ENCODE results near the gene ZNF365.

Gene ZNF365

DNA sequence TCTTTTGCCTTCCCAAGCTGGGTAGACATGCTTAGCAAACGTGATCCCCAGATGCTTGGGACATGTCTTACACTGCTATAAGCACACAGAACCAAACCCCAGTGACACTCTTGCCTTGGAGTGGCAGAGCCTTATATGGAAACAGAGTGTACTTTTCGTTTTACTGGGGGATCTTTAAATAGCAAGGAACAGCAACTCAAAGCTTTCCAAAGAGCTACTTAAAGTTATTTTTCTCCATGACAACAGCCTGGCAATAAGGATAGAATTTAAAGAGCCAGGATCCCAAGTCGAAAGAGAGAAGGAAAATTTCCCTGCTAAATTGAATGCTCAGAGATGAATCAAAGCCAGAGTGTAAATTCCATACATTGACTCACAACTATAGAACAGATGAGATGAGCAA is 67.8 kb downstream of the ZNF365 start:
- Histone ChIP-seq H3K4me1 (ENCODE audit: control insufficient read depth, low read depth, low read length) (peaks cover 7% of the 10 kb centered on the region), H3K56ac (ENCODE audit: low read length) (no peak overlapping the region), H3K4me3 (ENCODE audit: low read length) (no peak overlapping the region), H3K27me3 (ENCODE audit: insufficient read depth, low read length, poor library complexity) (no peaks in the 10 kb centered on the region), H4K5ac (ENCODE audit: low read length) (no peak overlapping the region), H2AK5ac (ENCODE audit: low read length) (no peak overlapping the region), H3K79me2 (ENCODE audit: control insufficient read depth, insufficient read depth, low read length) (no peaks in the 10 kb centered on the region), H2BK5ac (ENCODE audit: low read length) (no peak overlapping the region), H3K4ac (ENCODE audit: low read depth, low read length) (no peak overlapping the region), H4K8ac (ENCODE audit: low read depth, low read length) (no peak overlapping the region), H3K27ac (ENCODE audit: low read depth, low read length) (no peak overlapping the region), H3K36me3 (ENCODE audit: control insufficient read depth, insufficient read depth, low read length) (no peaks in the 10 kb centered on the region), H3K9ac (ENCODE audit: low read length) (no peak overlapping the region), H3K79me1 (ENCODE audit: low read length) (no peaks in the 10 kb centered on the region), H2BK15ac (replicated peaks; ENCODE audit: low read depth) (no peak overlapping the region), H3K18ac (ENCODE audit: low read length) (no peak overlapping the region), H3K23ac (ENCODE audit: low read length) (no peak overlapping the region), H3K4me2 (ENCODE audit: low read length) (no peak overlapping the region), H2BK120ac (ENCODE audit: low read depth, low read length) (no peak overlapping the region)
- no peak for DNase-seq
- WGBS (ENCODE audit: extremely low coverage, insufficient coverage, low lambda C conversion rate), result no CpG with 5 or more reads among the region's 3 CpGs

DNA sequence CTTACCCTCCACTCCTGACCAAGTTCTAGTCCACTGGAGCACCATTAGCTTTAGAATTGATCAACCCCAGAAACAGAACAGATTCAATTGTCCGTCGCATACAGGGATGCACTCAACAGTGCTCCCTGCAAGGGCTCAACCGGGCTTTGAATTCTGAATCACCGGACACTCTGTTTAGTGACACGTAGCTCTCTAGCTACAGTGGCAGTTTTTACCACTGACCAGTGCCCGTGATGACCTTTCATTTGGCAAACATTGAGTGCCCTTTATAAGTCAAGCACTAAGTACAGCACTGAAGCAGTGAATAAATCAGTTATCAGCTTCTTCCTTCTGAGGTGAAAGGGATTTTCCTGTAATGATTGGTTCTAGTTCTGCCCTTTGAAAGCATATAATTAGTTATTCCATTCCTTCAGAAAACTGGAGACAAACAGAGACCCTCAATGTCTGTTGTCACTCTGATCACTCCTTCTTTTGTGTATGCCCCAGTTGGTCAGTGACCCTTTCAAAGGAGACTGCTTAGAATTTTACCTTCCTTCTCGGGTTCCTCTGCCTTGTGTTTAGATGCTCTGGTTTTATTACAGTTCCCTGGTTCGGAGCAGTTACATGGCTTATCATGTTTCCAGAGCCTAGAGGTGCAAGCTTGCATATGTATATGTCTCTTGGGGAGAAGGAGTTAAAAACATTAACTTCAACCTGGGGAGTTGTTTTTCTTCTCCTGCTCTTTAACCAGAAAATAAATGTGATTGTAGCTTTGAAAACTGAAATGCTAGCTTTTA is 68.9 kb downstream of the ZNF365 start:
- WGBS (ENCODE audit: extremely low coverage, insufficient coverage, low lambda C conversion rate), result no CpG with 5 or more reads among the region's 8 CpGs

DNA sequence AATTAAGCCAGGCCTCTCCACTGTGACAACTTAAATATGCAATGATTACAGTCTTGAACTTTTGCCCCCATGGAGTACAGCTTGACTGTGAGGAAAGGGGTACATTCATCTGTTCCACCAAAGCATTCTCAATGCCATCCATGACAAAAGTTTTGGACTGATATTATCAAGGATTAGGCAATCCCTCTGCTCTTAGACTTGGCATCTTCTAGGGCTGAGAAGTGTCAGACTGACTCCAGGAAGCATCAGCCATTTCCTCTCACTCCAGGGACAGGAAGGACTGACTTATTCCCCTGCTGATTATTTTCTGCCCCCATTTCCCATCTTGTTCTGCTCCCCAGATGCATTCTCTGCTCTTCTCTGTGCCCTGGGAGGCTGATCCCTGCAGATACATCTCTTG is 69.7 kb downstream of the ZNF365 start:
- no peaks in the 10 kb centered on the region for H3K79me2 ChIP-seq (ENCODE audit: control insufficient read depth, insufficient read depth, low read length)

More for the DNA sequence above, 68.9 kb downstream of the ZNF365 start:
- Histone ChIP-seq H2BK5ac (ENCODE audit: low read length) (no peak overlapping the region), H2BK15ac (replicated peaks; ENCODE audit: low read depth) (no peak overlapping the region), H3K27ac (ENCODE audit: low read depth, low read length) (no peak overlapping the region), H3K23ac (ENCODE audit: low read length) (no peak overlapping the region), H3K27me3 (ENCODE audit: insufficient read depth, low read length, poor library complexity) (no peaks in the 10 kb centered on the region), H3K79me1 (ENCODE audit: low read length) (no peaks in the 10 kb centered on the region), H2AK5ac (ENCODE audit: low read length) (no peak overlapping the region), H3K18ac (ENCODE audit: low read length) (no peak overlapping the region), H4K8ac (ENCODE audit: low read depth, low read length) (no peak overlapping the region), H3K4me1 (ENCODE audit: control insufficient read depth, low read depth, low read length) (peaks cover 7% of the 10 kb centered on the region), H3K36me3 (ENCODE audit: control insufficient read depth, insufficient read depth, low read length) (no peaks in the 10 kb centered on the region), H3K9ac (ENCODE audit: low read length) (no peak overlapping the region), H3K4me3 (ENCODE audit: low read length) (no peak overlapping the region), H2BK120ac (ENCODE audit: low read depth, low read length) (no peak overlapping the region), H3K4me2 (ENCODE audit: low read length) (no peak overlapping the region), H3K56ac (ENCODE audit: low read length) (no peak overlapping the region), H4K5ac (ENCODE audit: low read length) (no peak overlapping the region), H3K4ac (ENCODE audit: low read depth, low read length) (no peak overlapping the region), H3K79me2 (ENCODE audit: control insufficient read depth, insufficient read depth, low read length) (no peaks in the 10 kb centered on the region)
- no peak for DNase-seq

DNA sequence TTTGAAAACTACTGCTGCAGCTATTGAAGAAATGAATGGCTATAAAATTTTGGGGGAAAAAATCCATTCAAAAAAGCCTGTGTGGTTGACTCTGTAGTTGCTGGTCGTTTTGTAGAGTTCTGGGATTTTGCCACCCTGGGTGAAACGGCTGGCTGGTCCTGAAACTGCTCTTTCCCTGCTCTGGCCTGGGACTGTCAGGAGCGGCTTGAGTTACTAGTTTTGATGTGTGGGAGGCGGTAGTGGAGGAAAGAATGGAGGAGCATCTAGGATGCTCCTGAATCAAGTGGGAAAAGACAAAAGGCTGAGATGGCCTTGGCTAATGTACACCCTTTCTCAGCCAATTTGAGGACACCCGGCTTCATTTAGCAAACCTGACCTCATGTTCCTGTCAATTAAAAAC is 72.5 kb downstream of the ZNF365 start:
- Histone ChIP-seq H3K79me1 (ENCODE audit: low read length) (no peaks in the 10 kb centered on the region), H3K79me2 (ENCODE audit: control insufficient read depth, insufficient read depth, low read length) (no peaks in the 10 kb centered on the region), H2BK120ac (ENCODE audit: low read depth, low read length) (no peak overlapping the region), H3K36me3 (ENCODE audit: control insufficient read depth, insufficient read depth, low read length) (no peaks in the 10 kb centered on the region), H3K27me3 (ENCODE audit: insufficient read depth, low read length, poor library complexity) (no peaks in the 10 kb centered on the region), H3K4me1 (ENCODE audit: control insufficient read depth, low read depth, low read length) (peaks cover 7% of the 10 kb centered on the region), H2BK15ac (replicated peaks; ENCODE audit: low read depth) (no peak overlapping the region), H4K5ac (ENCODE audit: low read length) (no peak overlapping the region), H3K4me2 (ENCODE audit: low read length) (no peak overlapping the region), H3K56ac (ENCODE audit: low read length) (no peak overlapping the region), H2BK5ac (ENCODE audit: low read length) (no peak overlapping the region), H3K18ac (ENCODE audit: low read length) (no peak overlapping the region), H4K8ac (ENCODE audit: low read depth, low read length) (no peak overlapping the region), H3K9ac (ENCODE audit: low read length) (no peak overlapping the region), H3K27ac (ENCODE audit: low read depth, low read length) (no peak overlapping the region), H3K23ac (ENCODE audit: low read length) (no peak overlapping the region), H3K4ac (ENCODE audit: low read depth, low read length) (no peak overlapping the region), H2AK5ac (ENCODE audit: low read length) (no peak overlapping the region), H3K4me3 (ENCODE audit: low read length) (no peak overlapping the region)
- no CpG with 5 or more reads among the region's 5 CpGs for WGBS (ENCODE audit: extremely low coverage, insufficient coverage, low lambda C conversion rate)
- no peak for DNase-seq

More for the DNA sequence above, 69.7 kb downstream of the ZNF365 start:
- Histone ChIP-seq H2AK5ac (ENCODE audit: low read length) (no peak overlapping the region), H3K18ac (ENCODE audit: low read length) (no peak overlapping the region), H3K36me3 (ENCODE audit: control insufficient read depth, insufficient read depth, low read length) (no peaks in the 10 kb centered on the region), H3K79me1 (ENCODE audit: low read length) (no peaks in the 10 kb centered on the region), H3K4ac (ENCODE audit: low read depth, low read length) (no peak overlapping the region), H3K4me2 (ENCODE audit: low read length) (no peak overlapping the region), H3K4me3 (ENCODE audit: low read length) (no peak overlapping the region), H3K27me3 (ENCODE audit: insufficient read depth, low read length, poor library complexity) (no peaks in the 10 kb centered on the region), H4K5ac (ENCODE audit: low read length) (no peak overlapping the region), H3K4me1 (ENCODE audit: control insufficient read depth, low read depth, low read length) (peaks cover 7% of the 10 kb centered on the region), H4K8ac (ENCODE audit: low read depth, low read length) (no peak overlapping the region), H3K27ac (ENCODE audit: low read depth, low read length) (peak overlapping the region; percentile 67), H2BK15ac (replicated peaks; ENCODE audit: low read depth) (no peak overlapping the region), H3K9ac (ENCODE audit: low read length) (no peak overlapping the region), H2BK120ac (ENCODE audit: low read depth, low read length) (peak overlapping the region; percentile 23), H2BK5ac (ENCODE audit: low read length) (no peak overlapping the region), H3K56ac (ENCODE audit: low read length) (peak overlapping the region; percentile 38), H3K23ac (ENCODE audit: low read length) (no peak overlapping the region)
- peak; percentile 34 for DNase-seq

DNA sequence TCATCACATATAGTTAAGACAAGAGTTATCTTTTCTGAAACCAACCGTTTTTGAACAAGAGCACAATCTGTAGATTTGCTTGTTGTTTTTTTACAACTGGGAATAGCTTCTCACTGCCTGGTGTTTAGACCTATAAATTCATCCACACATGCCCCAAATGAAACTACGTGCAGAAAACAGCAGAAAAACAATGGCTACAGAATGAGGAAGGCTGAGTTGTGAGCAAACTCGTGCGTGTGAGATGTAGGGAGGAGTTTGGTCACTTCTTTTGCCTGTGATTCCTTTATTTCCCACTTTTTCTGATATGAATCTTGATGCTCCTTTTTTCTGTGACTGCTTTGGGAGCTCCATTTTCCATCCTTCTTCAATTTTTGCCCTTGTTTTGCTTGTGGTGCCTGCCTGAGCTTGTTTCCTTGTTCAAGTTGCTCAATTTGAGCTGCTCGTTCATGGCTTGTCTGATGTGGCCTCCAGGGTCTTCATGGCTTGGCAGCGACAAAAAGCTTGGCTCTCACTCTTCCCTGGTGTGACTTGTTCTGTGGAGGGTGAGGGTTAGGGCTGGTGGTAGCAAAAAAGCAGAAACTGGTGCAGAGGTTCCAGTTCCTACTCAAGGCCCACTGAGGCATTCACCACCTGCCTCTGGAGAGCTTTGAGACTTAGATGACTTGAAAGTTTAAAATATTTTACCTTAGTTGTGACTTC is 76.9 kb downstream of the ZNF365 start:
- no peak overlapping the region for H4K5ac ChIP-seq (ENCODE audit: low read length)
- H3K23ac ChIP-seq (ENCODE audit: low read length), result no peak overlapping the region
- no peaks in the 10 kb centered on the region for H3K27me3 ChIP-seq (ENCODE audit: insufficient read depth, low read length, poor library complexity)
- no peak for DNase-seq
- H3K27ac ChIP-seq (ENCODE audit: low read depth, low read length), result no peak overlapping the region
- H3K9ac ChIP-seq (ENCODE audit: low read length), result no peak overlapping the region
- WGBS (ENCODE audit: extremely low coverage, insufficient coverage, low lambda C conversion rate), result no CpG with 5 or more reads among the region's 6 CpGs
- H2AK5ac ChIP-seq (ENCODE audit: low read length), result no peak overlapping the region
- H3K4me1 ChIP-seq (ENCODE audit: control insufficient read depth, low read depth, low read length), result no peaks in the 10 kb centered on the region
- no peak overlapping the region for H3K4me3 ChIP-seq (ENCODE audit: low read length)
- H3K4me2 ChIP-seq (ENCODE audit: low read length), result no peak overlapping the region
- H3K4ac ChIP-seq (ENCODE audit: low read depth, low read length), result no peak overlapping the region
- H2BK15ac ChIP-seq (replicated peaks; ENCODE audit: low read depth), result no peak overlapping the region
- no peak overlapping the region for H2BK5ac ChIP-seq (ENCODE audit: low read length)
- no peaks in the 10 kb centered on the region for H3K36me3 ChIP-seq (ENCODE audit: control insufficient read depth, insufficient read depth, low read length)
- no peaks in the 10 kb centered on the region for H3K79me2 ChIP-seq (ENCODE audit: control insufficient read depth, insufficient read depth, low read length)
- no peak overlapping the region for H3K56ac ChIP-seq (ENCODE audit: low read length)
- H3K79me1 ChIP-seq (ENCODE audit: low read length), result no peaks in the 10 kb centered on the region
- H2BK120ac ChIP-seq (ENCODE audit: low read depth, low read length), result no peak overlapping the region
- no peak overlapping the region for H4K8ac ChIP-seq (ENCODE audit: low read depth, low read length)
- H3K18ac ChIP-seq (ENCODE audit: low read length), result no peak overlapping the region

All from mesendoderm (in vitro differentiated cells).